ENCODE results near the gene ME3.
"Not testable (repeated sequence)": the region's sequence is repeated elsewhere in the genome, so short reads cannot be mapped to it uniquely, and the experiment has no call there.

ME3 gene

GRCh38 chr11:86453290-86454030 is 219.0 kb downstream of the ME3 start:
- DNase-seq, result no peak

- no peak for DNase-seq
These were observed 222.3 kb downstream of the ME3 start for GRCh38 chr11:86449993-86450629.

GRCh38 chr11:86447763-86448480 is 224.5 kb downstream of the ME3 start:
- DNase-seq, result peak; percentile 51

GRCh38 chr11:86446924-86447285 is 225.5 kb downstream of the ME3 start:
- DNase-seq, result no peak

GRCh38 chr11:86446163-86446923 is 226.1 kb downstream of the ME3 start:
- no peak for DNase-seq

- no peak for DNase-seq
These were observed 227.4 kb downstream of the ME3 start for GRCh38 chr11:86444981-86445380.

GRCh38 chr11:86443415-86443814 is 229.0 kb downstream of the ME3 start:
- DNase-seq, result no peak

- DNase-seq, result no peak
These were observed 229.6 kb downstream of the ME3 start for GRCh38 chr11:86442827-86443226.

- no peak for DNase-seq
These were observed 230.0 kb downstream of the ME3 start for GRCh38 chr11:86442420-86442819.

- no peak for DNase-seq
These were observed 231.6 kb downstream of the ME3 start for GRCh38 chr11:86440843-86441242.

- DNase-seq, result no peak
These were observed 232.1 kb downstream of the ME3 start for GRCh38 chr11:86440305-86440716.

- no peak for DNase-seq
These were observed 233.7 kb downstream of the ME3 start for GRCh38 chr11:86438685-86439084.

- no peak for DNase-seq
These were observed 236.7 kb downstream of the ME3 start for GRCh38 chr11:86435711-86436110.

GRCh38 chr11:86433361-86434095 is 238.9 kb downstream of the ME3 start:
- DNase-seq, result not testable (repeated sequence)

- DNase-seq, result no peak
These were observed 241.2 kb downstream of the ME3 start for GRCh38 chr11:86431258-86431657.

GRCh38 chr11:86427441-86427840 is 245.0 kb downstream of the ME3 start:
- no peak for DNase-seq

GRCh38 chr11:86423488-86423887 is 248.9 kb downstream of the ME3 start:
- not testable (repeated sequence) for DNase-seq

- no peak for DNase-seq
These were observed 250.0 kb downstream of the ME3 start for GRCh38 chr11:86422371-86422770.

GRCh38 chr11:86421946-86422345 is 250.5 kb downstream of the ME3 start:
- DNase-seq, result no peak

- peak; percentile 57 for DNase-seq
These were observed 253.5 kb downstream of the ME3 start for GRCh38 chr11:86418917-86419316.

- DNase-seq, result peak; percentile 5
These were observed 253.9 kb downstream of the ME3 start for GRCh38 chr11:86418513-86418912.

GRCh38 chr11:86418106-86418505 is 254.3 kb downstream of the ME3 start:
- no peak for DNase-seq

- DNase-seq, result not testable (repeated sequence)
These were observed 255.5 kb downstream of the ME3 start for GRCh38 chr11:86416951-86417350.

Data from activated CD4-positive, alpha-beta T cell treated with anti-CD3 and anti-CD28 coated beads, Interleukin-10, Interleukin-2, amounts not matched to agents 100 ng/mL and 50 ng/mL, durations not matched to agents 16 hours and 8 hours (primary cell).